ENCODE data around the gene PLA2G4D. TPM values are rescaled to one million over a fixed set of nuclear protein-coding genes. Genes with fewer than 3 reads are reported as not detected.

PLA2G4D gene
- total RNA-seq, 1 experiment from 2014 or later, result not detected

- Mint-ChIP-seq H3K27ac (ENCODE audit: unreplicated experiment) (no peak overlapping the region), H3K27me3 (ENCODE audit: unreplicated experiment) (no peaks in the 10 kb centered on the region), H3K4me1 (ENCODE audit: low read depth, unreplicated experiment) (peaks cover 8% of the 10 kb centered on the region), H3K4me3 (ENCODE audit: low read depth, unreplicated experiment) (no peak overlapping the region), H3K36me3 (ENCODE audit: insufficient read depth, unreplicated experiment) (peaks cover 5% of the 10 kb centered on the region), H3K9me3 (ENCODE audit: low read depth, unreplicated experiment) (peaks cover 2% of the 10 kb centered on the region)
- intact Hi-C loops (cut with micrococcal nuclease; ENCODE audit: unreplicated experiment), result no loop called here
- DNase-seq, result no peak
- BruUV-seq (replicated peaks), result no TSS peak
- no peak for TF ChIP-seq CTCF (IDR thresholded peaks at IDR 0.05; ENCODE audit: unreplicated experiment)
- CTCF ChIA-PET, result no interaction called here
These were observed 23.4 kb downstream of the PLA2G4D start for GRCh38 chr15:42070976-42071350.

- intact Hi-C loops (cut with micrococcal nuclease; ENCODE audit: unreplicated experiment), result no loop called here
- H3K4me1 Mint-ChIP-seq (ENCODE audit: low read depth, unreplicated experiment), result peaks cover 9% of the 10 kb centered on the region
- DNase-seq, result no peak
- CTCF ChIA-PET, result no interaction called here
- peaks cover 5% of the 10 kb centered on the region for H3K36me3 Mint-ChIP-seq (ENCODE audit: insufficient read depth, unreplicated experiment)
- H3K27ac Mint-ChIP-seq (ENCODE audit: unreplicated experiment), result no peak overlapping the region
- H3K4me3 Mint-ChIP-seq (ENCODE audit: low read depth, unreplicated experiment), result no peak overlapping the region
- no TSS peak for BruUV-seq (replicated peaks)
- no peaks in the 10 kb centered on the region for H3K27me3 Mint-ChIP-seq (ENCODE audit: unreplicated experiment)
- TF ChIP-seq CTCF (IDR thresholded peaks at IDR 0.05; ENCODE audit: unreplicated experiment), result no peak
- peaks cover 2% of the 10 kb centered on the region for H3K9me3 Mint-ChIP-seq (ENCODE audit: low read depth, unreplicated experiment)
These were observed 23.9 kb downstream of the PLA2G4D start for GRCh38 chr15:42070279-42070975.

GRCh38 chr15:42069496-42070278 lies 24.7 kb downstream of the PLA2G4D start:
- Mint-ChIP-seq H3K9me3 (ENCODE audit: low read depth, unreplicated experiment) (peaks cover 2% of the 10 kb centered on the region), H3K27ac (ENCODE audit: unreplicated experiment) (no peak overlapping the region), H3K4me1 (ENCODE audit: low read depth, unreplicated experiment) (peaks cover 9% of the 10 kb centered on the region), H3K4me3 (ENCODE audit: low read depth, unreplicated experiment) (no peak overlapping the region), H3K36me3 (ENCODE audit: insufficient read depth, unreplicated experiment) (peaks cover 5% of the 10 kb centered on the region), H3K27me3 (ENCODE audit: unreplicated experiment) (no peaks in the 10 kb centered on the region)
- no peak for TF ChIP-seq CTCF (IDR thresholded peaks at IDR 0.05; ENCODE audit: unreplicated experiment)
- DNase-seq, result no peak
- BruUV-seq (replicated peaks), result no TSS peak
- CTCF ChIA-PET, result no interaction called here
- intact Hi-C loops (cut with micrococcal nuclease; ENCODE audit: unreplicated experiment), result loop anchor here (5.0 kb wide), 1 partner anchor 403 kb away; no protein-coding TSS in a partner anchor

GRCh38 chr15:42069025-42069424 lies 25.3 kb downstream of the PLA2G4D start:
- CTCF ChIA-PET, result no interaction called here
- no TSS peak for BruUV-seq (replicated peaks)
- DNase-seq, result no peak
- Mint-ChIP-seq H3K27me3 (ENCODE audit: unreplicated experiment) (no peaks in the 10 kb centered on the region), H3K36me3 (ENCODE audit: insufficient read depth, unreplicated experiment) (peaks cover 5% of the 10 kb centered on the region), H3K9me3 (ENCODE audit: low read depth, unreplicated experiment) (peaks cover 2% of the 10 kb centered on the region), H3K27ac (ENCODE audit: unreplicated experiment) (no peak overlapping the region), H3K4me1 (ENCODE audit: low read depth, unreplicated experiment) (peaks cover 9% of the 10 kb centered on the region), H3K4me3 (ENCODE audit: low read depth, unreplicated experiment) (no peak overlapping the region)
- TF ChIP-seq CTCF (IDR thresholded peaks at IDR 0.05; ENCODE audit: unreplicated experiment), result no peak
- intact Hi-C loops (cut with micrococcal nuclease; ENCODE audit: unreplicated experiment), result loop anchor here (5.0 kb wide), 1 partner anchor 403 kb away; no protein-coding TSS in a partner anchor
